Measurements from ENCODE around the gene HOXD13.

The HOXD13 gene

GRCh38 chr2:176132205-176133171 is 40.0 kb downstream of the HOXD13 start:
- no peak for DNase-seq (ENCODE audit: low spot score)

DNA sequence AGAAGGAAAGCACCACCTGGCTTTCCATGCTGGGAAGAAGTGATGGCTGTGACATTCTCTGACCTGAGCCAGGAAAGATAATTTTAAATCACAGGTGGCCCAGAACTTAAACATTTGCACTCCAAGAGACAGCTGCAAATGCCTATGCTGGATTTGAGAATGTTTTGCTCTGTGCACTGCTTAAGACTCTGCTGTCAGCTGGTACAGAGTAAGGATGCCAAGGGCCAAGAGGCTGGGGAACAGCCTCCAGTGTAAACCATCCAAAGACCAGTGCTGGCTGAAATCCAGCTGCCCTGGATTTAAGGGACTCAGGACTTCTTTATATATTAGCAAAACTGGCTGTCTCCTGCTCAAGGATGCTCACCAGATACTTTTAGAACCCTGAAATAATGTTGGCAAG is 40.9 kb downstream of the HOXD13 start:
- no peak for DNase-seq (ENCODE audit: low spot score)

- no peak for DNase-seq (ENCODE audit: low spot score)
Observed at GRCh38 chr2:176134035-176134434, 41.5 kb downstream of the HOXD13 start.

DNA sequence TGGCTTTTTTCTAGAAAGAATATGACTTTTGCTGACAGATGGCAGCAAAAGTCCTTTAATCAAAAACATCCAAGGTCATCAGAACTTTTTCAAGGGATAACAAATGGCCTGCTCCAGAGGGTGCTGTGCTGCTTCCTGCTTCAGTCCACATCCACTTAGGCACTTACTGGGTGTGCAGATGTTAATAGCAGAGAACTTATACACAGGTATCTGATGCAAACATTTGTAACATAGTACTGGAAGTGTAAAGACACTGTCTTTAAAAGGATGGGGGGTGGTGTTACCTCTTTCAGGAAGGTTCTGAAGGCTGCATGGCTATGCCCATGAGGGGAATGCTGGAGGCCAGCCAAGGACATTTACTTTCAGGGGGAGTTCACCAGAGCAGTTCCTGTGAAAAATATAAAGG is 42.5 kb downstream of the HOXD13 start:
- DNase-seq (ENCODE audit: low spot score): no peak

- DNase-seq (ENCODE audit: low spot score): no peak
Observed at GRCh38 chr2:176136374-176137251, 44.1 kb downstream of the HOXD13 start.

DNA sequence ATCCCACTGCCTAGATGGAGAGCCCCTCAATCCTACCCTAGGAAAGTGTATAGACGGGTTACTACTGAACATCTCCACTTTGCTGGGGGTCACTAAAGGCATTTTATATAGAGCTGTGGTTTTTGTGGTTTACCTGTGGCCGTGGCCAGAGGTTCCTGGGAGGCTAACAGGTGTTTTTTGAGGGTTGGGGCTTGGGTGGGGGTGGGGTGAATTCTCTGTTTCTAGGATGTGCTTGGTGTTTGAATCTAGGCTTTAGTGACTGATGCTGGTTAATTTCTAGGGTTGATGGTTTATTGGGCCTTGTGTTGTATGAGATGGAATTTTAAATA is 44.7 kb downstream of the HOXD13 start:
- no peak for DNase-seq (ENCODE audit: low spot score)

DNA sequence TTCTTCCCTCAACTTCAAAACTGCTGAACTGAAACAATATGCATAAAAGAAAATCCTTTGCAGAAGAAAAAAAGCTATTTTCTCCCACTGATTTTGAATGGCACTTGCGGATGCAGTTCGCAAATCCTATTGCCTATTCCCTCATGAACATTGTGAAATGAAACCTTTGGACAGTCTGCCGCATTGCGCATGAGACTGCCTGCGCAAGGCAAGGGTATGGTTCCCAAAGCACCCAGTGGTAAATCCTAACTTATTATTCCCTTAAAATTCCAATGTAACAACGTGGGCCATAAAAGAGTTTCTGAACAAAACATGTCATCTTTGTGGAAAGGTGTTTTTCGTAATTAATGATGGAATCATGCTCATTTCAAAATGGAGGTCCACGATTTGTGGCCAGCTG is 45.4 kb downstream of the HOXD13 start:
- DNase-seq (ENCODE audit: low spot score): no peak

- no peak for DNase-seq (ENCODE audit: low spot score)
Observed at GRCh38 chr2:176138526-176138922, 46.0 kb downstream of the HOXD13 start.

- no peak for DNase-seq (ENCODE audit: low spot score)
Observed at GRCh38 chr2:176138923-176139660, 46.6 kb downstream of the HOXD13 start.

DNA sequence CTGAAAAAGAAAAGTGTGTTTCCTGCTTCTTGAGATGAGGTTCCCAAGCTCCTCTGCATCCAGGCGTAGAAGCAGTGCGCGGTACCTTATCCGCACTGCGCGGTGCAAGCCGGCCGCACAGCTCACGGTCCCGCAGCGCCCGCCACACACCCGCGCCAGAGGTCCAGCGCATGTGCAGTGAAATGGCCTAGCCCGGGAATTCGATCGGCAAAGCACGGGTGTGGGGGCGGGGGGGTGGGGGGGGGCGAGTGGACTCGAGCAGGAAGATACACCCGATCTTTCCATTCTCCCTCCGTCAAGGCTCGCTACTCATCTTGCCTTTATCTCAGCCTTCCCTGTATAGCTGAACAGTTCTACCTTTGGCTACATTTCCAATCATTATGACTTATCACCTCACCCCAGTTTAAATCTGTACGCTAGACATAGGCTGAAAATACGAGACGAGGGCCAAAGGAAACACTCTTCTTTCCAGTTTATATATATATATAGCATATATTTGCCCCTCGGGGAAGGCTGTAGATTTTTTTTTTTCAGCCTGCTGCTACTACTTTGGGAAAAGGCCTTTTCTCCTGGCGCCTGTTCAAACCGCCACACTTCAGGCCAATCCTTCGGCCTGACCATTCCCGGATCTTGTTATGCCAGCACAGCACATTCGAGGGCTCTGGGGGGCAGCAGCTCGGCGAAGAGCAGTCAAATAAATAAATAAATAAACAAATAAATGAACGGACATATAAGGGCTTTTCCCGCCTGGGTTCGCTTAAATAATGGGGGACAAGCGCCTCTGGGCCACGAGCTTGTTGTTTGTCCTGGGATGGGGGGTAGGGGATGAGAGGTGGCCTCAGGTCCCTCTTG is 47.4 kb downstream of the HOXD13 start:
- no peak for DNase-seq (ENCODE audit: low spot score)

DNA sequence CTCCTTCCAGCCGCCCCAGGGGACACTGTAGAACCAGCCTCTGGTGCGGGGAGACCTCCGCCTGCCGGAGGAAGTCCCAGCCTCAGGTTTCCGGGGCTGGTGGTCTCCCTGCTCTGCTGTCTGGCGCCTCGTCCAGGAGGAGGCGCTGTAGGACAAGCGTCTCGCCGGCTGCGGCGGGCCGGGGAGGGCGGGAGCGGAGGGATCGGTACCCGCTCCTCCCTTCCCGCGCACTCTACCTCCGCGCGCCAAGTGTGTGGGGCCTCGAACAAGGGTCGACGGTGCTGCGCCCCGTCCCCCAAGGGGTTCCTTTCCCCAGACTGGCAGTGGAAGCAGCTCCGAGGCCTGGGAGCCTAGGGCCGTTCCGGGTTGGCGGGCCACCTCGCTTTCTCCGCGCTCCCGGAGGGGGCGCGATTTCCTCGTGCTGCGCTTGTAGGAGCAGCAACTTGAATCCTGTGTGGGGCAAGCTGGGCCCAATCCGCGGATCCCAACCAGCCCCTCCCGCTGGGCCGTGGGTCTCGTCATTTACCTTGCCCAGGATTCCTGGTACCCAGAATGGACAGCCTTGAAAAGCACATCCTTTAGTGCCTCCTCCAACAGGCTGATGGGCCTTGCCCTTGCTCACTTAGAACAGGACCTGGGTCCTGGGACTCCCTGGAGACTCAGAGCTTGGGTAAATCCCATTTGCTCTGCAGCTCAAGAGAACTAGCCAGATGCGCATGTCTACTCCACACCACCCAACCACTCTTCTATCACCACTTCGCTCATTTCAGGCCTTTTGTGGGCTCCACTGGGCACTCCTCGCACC is 48.2 kb downstream of the HOXD13 start:
- peak; percentile 58 for DNase-seq (ENCODE audit: low spot score)

DNA sequence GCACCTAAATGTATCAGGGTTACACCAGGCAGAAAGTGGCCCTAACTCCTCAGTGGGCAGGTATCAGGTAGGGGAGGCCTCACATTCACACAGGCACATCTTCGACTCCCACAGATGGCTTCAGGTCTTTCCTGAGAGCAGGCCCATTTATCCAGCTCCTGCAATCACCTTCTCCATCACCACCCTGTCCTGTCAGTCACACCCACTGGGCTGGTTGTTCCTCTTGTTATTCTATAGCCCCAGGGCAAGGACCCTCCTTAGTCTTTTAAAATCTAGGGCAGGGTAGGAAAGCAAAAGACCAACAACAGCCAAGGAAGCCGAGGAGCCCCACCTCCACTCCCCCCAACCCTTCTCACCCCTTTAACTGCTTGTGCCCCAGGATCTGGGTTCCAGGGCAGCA is 49.8 kb downstream of the HOXD13 start:
- no peak for DNase-seq (ENCODE audit: low spot score)

Data from Ammon's horn (tissue), 1 donor.